Upper lobe of left lung (tissue), 4 donors: ENCODE data around the gene ATXN7.

Experiments used
- CTCF ChIP-seq, 6 experiments: fragments of 450-650 bp in 4 of 6; fragments of 200-600 bp in 2 of 6; sonication (generic) in 2 of 6; IDR thresholded peaks; one replicate each; pipeline ENCODE4 v1.5.1; 2016 to 2019; ENCODE audit warnings: antibody characterized with exemption in 6 of 6
- POLR2AphosphoS5 ChIP-seq, 2 donors: sonication (generic); formaldehyde crosslinking; IDR thresholded peaks; one replicate each; pipeline ENCODE4 v1.5.1; 2017; ENCODE audit warnings: antibody characterized with exemption in 2 of 2

- TF ChIP-seq CTCF (IDR thresholded peaks at IDR 0.05) = no peak
- no peak for TF ChIP-seq POLR2AphosphoS5 (IDR thresholded peaks at IDR 0.05)
Observed at GRCh38 chr3:63991666-63992065, 128.0 kb downstream of the ATXN7 start.
